HFFc6 (cell line): ENCODE measurements around the gene FMNL3. TPM values are rescaled to one million over a fixed set of nuclear protein-coding genes. Genes with fewer than 3 reads are reported as not detected.
A peak's percentile ranks its signal among the peaks of the same experiment; 100 is the strongest.

Experiments used
- DNase-seq: peaks from one replicate; pipeline ENCODE4 v3.0.0-alpha.2; 2018
- H3K27ac Mint-ChIP-seq: 2 replicates; pipeline ENCODE4 v1.8.0; 2020; ENCODE audit warnings: mild to moderate bottlenecking, mixed read lengths
- H3K27me3 Mint-ChIP-seq: 2 replicates; pipeline ENCODE4 v1.8.0; 2021; ENCODE audit warnings: mild to moderate bottlenecking, moderate library complexity, mixed read lengths; ENCODE audit not compliant: insufficient read depth
- H3K36me3 Mint-ChIP-seq: 2 replicates; pipeline ENCODE4 v1.8.0; 2021; ENCODE audit warnings: low read depth, mixed read lengths
- H3K4me1 Mint-ChIP-seq: 2 replicates; pipeline ENCODE4 v1.8.0; 2020; ENCODE audit warnings: low read depth, mixed read lengths
- H3K4me3 Mint-ChIP-seq: 2 replicates; pipeline ENCODE4 v1.8.0; 2020; ENCODE audit warnings: mild to moderate bottlenecking, moderate library complexity, mixed read lengths
- H3K9me3 Mint-ChIP-seq: 2 replicates; pipeline ENCODE4 v1.8.0; 2020; ENCODE audit warnings: mild to moderate bottlenecking, mixed read lengths
- CTCF ChIP-seq: fragments of 200-600 bp; sonication (generic); IDR thresholded peaks from 2 replicates; pipeline ENCODE4 v1.5.0; 2021; ENCODE audit warnings: antibody characterized with exemption, mild to moderate bottlenecking
- total RNA-seq, 6 experiments: library from RNA; stranded (reverse); fragmentation: NEBNext Ultra II Directional; extraction: Animal tissue kit (Norgen Biotek cat#: 25700); gene quantifications; 2 replicates in 1 of 6; 3 replicates in 5 of 6; pipeline ENCODE4 v1.2.3, GENCODE V29; 2021

The FMNL3 gene
- total RNA-seq, 6 experiments from 2014 or later, result 15.8 to 21.8 (median 19.5) TPM

GRCh38 chr12:49684310-49684854 is 22.8 kb downstream of the FMNL3 start:
- H3K4me1 Mint-ChIP-seq, result peaks cover 50% of the 10 kb centered on the region
- TF ChIP-seq CTCF, result no peak
- no peak overlapping the region for H3K27ac Mint-ChIP-seq
- DNase-seq, result no peak
- no peak overlapping the region for H3K4me3 Mint-ChIP-seq
- no peaks in the 10 kb centered on the region for H3K36me3 Mint-ChIP-seq
- H3K9me3 Mint-ChIP-seq, result no peaks in the 10 kb centered on the region
- no peaks in the 10 kb centered on the region for H3K27me3 Mint-ChIP-seq

GRCh38 chr12:49683599-49684309 is 23.5 kb downstream of the FMNL3 start:
- Mint-ChIP-seq H3K27ac (no peak overlapping the region), H3K4me3 (no peak overlapping the region), H3K9me3 (no peaks in the 10 kb centered on the region), H3K4me1 (peaks cover 56% of the 10 kb centered on the region), H3K27me3 (no peaks in the 10 kb centered on the region), H3K36me3 (no peaks in the 10 kb centered on the region)
- DNase-seq, result no peak
- no peak for TF ChIP-seq CTCF

GRCh38 chr12:49680075-49680474 is 27.1 kb downstream of the FMNL3 start:
- DNase-seq, result no peak
- Mint-ChIP-seq H3K36me3 (no peaks in the 10 kb centered on the region), H3K4me3 (no peak overlapping the region), H3K4me1 (peaks cover 61% of the 10 kb centered on the region), H3K27me3 (no peaks in the 10 kb centered on the region; the same call in 1 of the 2 replicates), H3K9me3 (no peaks in the 10 kb centered on the region), H3K27ac (no peak overlapping the region)
- no peak for TF ChIP-seq CTCF

GRCh38 chr12:49678711-49679110 is 28.5 kb downstream of the FMNL3 start:
- DNase-seq, result no peak
- H3K4me3 Mint-ChIP-seq, result no peak overlapping the region
- no peaks in the 10 kb centered on the region; the same call in 1 of the 2 replicates for H3K27me3 Mint-ChIP-seq
- no peaks in the 10 kb centered on the region for H3K9me3 Mint-ChIP-seq
- TF ChIP-seq CTCF, result no peak
- H3K4me1 Mint-ChIP-seq, result peaks cover 62% of the 10 kb centered on the region
- no peak overlapping the region for H3K27ac Mint-ChIP-seq
- H3K36me3 Mint-ChIP-seq, result no peaks in the 10 kb centered on the region

GRCh38 chr12:49675137-49675536 is 32.1 kb downstream of the FMNL3 start:
- Mint-ChIP-seq H3K27ac (peak overlapping the region; percentile 90), H3K36me3 (no peaks in the 10 kb centered on the region), H3K4me1 (peaks cover 78% of the 10 kb centered on the region), H3K27me3 (no peaks in the 10 kb centered on the region; the same call in 1 of the 2 replicates), H3K4me3 (no peak overlapping the region), H3K9me3 (no peaks in the 10 kb centered on the region)
- TF ChIP-seq CTCF, result no peak
- no peak for DNase-seq
